GM21528 (cell line): ENCODE results near the gene ZFPM1.

Source experiments
- ATAC-seq: cut with Tn5 transposase; IDR thresholded peaks from one replicate; pipeline ENCODE4 v1.9.1; 2021; ENCODE audit warnings: mild to moderate bottlenecking, moderate library complexity; ENCODE audit not compliant: unreplicated experiment, low FRiP score

ZFPM1 gene

DNA sequence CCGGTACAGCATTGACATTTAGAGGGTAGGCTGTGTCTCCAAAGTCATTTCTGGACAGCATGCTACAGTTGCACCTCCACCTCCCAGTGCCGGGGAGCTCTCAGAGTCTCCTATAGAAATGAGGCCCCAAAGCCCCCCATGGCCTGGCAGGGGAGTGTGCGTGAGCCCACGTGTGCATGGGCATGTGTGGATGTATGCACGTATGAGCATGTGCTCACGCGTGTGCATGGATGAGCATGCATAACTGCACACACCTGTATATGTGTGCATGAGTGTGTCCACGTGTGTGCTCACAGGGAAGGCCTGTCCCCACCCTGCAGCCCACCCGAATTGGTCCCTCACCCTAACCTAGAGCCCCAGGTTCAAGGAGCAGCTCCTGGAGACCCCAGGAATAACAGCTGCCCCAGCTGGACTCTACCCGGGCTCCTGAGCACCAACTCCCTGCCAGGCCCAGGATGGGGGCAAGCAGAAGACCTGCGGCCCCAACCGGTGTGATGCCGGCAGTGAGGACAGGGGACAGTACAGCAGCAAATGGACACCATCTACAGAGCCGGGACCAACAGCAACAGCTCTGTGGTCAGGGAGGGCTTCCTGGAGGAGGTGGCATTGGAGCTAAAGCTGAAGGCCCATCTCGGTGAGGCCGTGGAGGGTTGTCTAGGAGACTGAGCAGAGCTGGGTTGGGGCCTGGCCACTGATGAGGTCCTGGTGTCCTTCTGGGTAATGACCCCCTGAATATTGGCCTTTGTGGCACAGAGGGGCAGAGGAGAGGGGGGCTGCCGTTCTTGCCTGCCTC is 35.2 kb upstream of the ZFPM1 start:
- ATAC-seq = no peak

DNA sequence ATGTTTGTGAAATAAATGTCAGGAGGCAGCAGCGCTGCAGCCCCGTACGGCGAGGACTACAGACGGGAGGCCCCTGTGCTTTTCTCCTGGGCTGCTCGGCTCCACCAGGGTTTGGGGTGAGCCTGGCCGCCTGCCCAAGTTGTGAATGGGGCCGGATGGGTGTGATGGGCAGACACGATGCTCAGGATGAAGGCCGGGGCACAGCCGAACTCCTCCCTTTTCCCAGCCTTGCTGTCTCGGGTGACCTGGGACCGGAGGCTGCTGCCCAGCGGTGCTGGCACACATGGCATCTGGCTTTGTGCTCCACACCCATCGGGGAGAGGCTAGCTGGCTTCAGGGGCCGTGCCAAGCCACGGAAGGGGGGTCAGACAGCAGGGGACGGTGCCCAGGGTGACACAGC is 34.2 kb upstream of the ZFPM1 start:
- no peak for ATAC-seq

DNA sequence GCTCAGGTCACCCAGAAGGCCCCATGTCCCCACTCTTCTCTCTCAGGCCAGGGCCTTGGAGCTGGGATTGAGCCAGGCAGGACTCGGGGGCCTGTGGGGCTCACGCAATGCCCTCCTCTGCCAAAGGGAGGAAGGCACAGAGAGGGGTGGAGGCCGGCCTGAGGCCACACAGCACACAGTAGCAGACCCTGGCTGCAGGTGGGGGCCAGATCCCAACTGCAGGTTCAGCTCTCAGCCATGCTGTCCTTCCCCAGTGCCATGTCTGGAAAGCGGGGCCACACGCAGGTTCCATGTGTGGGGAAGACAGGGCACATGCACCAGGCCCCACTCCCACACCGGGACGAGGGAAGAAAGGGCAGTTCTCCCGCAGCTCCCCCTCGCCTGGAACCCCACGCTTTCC is 33.3 kb upstream of the ZFPM1 start:
- no peak for ATAC-seq

DNA sequence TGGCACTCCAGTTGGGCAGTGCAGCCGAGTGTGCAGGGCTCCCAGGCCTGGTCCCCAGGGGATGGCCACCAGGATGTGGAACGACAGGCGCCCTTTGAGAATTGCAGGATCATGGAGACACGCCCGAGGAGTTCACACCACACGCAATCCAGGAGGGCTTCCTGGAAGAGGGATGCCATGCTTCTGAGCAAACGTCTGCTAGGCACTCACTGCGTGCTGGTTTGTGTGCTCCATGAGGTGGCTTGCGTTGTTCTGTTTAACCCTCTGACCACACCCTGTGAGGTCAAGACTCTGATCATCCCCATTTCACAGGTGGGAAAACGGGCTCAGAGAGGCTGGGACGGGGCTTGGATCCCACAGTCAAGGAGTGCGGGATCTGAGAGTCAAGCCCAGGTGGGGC is 32.6 kb upstream of the ZFPM1 start:
- ATAC-seq = no peak

DNA sequence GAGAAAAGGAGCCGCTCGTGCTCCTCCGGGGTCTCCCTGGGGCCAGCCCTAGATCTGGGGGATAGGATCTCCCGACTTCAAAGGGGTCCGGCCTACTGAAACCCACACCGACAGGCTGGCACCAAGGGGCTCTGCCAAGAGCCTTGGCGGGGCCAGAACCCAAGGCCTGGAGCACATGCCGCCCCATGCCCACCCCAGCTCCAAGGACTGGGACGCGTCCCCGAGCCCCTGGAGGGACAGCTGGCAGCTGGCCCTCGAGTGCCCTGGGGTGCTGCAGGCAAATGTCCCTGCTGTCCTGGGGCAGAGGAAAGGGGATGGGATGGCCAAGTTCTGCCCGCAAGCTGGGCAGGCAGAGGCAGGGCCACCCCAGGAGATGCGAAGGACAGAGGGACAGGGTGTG is 31.8 kb upstream of the ZFPM1 start:
- no peak for ATAC-seq

DNA sequence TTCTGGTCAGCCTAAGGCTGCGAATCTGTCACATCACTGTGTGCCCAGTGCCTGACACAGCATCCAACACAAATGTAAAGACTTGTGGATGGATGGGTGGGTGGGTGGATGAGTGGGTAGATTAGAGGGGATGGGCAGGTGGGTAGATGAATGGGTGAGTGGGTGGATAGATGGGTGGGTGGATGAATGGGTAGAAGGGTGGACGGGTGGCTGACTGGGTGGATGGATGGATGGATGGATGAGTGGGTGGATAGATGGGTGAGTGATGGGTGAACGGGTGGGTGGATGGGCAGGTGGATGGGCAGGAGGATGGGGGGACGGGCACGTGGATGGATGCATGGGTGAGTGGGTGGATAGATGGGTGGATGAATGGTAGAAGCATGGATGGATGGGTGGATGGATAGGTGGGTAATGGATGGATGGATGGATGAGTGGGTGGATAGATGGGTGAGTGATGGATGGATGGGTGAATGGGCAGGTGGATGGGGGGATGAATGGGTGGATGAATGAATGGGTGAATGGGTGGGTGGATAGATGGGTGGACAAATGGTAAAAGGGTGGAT is 31.1 kb upstream of the ZFPM1 start:
- ATAC-seq = no peak

DNA sequence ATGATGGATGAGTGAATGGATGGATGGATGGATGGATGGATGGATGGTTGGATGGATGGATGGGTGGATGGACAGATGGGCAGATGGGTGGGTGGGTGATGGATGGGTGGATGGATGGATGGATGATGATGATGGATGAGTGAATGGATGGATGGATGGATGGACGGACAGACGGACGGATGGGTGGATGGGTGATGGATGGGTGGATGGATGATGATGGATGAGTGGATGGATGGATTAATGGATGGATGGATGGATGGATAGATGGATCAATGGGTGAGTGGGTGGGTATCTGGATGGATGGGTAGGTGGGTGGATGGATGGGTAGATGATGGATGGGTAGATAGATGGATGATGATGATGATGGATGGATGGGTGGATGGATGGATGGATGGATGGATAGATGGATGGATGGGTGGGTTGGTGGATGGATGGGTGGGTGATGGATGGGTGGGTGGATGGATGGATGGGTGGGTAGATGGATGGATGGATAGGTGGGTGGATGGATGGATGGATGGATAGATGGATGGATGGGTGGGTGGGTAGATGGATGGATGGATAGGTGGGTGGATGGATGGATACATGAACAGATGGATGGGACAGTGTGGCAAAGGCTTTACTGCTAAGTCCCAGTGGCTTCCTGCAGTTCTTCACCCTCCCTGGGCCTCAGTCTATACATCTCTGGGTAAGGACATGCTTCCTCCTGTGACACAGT is 30.2 kb upstream of the ZFPM1 start:
- ATAC-seq = no peak

DNA sequence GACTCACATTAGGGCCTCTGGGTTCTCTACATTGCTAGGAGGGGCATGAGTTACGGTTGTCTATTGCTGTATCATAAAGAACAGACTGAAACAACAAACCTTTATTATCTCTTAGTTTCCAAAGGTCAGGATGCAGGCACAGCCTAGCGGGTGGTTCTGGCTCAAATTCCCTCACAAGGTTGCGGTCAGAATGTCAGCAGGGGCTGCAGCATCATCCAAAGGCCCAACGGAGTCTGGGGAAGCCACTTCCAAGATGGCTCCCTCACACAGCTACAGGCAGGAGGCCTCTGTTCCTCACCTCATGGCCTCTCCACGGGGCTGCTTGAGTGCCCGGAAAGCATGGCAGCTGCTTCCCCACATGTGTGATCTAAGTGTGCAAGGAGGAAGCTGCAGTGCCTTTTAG is 29.6 kb upstream of the ZFPM1 start:
- ATAC-seq = no peak

DNA sequence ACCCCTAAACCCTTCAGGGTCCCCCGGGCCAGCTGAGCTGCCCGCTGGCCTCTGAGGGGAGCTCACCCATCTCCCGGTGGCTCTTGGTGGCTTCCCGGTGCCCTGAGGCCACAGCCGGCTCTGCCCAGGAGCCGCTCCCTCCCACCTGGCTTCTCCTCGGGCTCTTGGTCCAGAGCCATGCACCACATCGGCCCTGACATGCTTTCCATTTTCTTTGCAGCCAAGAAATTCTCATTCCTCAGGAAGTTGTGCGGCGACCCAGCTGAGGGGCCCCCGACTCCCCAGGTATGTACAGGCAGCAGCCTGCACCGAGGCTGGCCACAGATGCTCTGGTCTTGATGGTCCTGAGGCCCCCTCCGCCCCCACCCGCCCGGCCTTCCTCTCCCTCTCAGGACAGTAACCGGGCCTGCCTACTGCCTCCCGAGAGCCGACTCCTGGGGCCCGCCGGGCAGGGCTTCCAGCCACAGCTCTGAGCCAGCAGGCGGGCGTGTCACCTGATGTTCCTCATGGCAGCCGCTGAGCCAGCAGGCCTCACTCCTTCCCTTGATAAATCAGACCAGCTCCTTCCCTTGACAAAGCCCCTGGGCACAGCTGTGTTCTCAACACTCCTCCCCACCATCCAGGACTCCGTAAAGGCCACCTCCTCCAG is 28.4 kb upstream of the ZFPM1 start:
- ATAC-seq = no peak

DNA sequence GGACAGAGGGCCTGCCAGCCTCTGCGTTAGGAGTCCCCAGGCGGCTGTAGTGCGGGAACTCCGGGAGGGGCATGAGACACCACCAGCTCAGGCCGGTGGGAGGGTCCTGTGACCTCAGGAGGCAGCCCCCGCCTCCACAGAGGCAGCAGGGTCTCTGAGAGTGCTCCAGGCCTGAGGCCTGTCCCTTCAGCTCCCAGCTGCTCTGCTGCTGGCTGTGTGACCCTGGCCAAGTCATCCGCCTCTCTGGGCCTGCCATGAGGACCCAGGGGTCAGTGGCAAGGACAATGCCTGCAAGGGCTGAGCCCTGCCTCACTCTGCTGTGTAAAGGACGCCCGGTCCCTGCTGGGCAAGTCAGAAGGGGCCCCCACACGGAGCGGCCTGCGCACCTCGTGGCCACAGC is 27.1 kb upstream of the ZFPM1 start:
- ATAC-seq = no peak

DNA sequence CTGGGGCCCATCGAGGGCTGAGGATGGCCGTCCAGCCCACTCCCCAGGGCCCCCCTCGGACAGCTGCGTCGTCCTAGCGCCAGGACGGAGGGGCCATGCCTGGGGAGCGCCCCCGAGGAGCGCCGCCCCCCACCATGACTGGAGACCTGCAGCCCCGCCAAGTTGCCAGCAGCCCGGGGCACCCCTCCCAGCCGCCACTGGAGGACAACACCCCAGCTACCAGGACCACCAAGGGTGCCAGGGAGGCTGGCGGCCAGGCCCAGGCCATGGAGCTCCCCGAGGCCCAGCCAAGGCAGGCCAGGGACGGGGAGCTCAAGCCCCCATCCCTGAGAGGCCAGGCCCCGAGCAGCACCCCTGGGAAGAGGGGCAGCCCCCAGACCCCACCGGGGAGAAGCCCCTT is 25.7 kb upstream of the ZFPM1 start:
- ATAC-seq = no peak

DNA sequence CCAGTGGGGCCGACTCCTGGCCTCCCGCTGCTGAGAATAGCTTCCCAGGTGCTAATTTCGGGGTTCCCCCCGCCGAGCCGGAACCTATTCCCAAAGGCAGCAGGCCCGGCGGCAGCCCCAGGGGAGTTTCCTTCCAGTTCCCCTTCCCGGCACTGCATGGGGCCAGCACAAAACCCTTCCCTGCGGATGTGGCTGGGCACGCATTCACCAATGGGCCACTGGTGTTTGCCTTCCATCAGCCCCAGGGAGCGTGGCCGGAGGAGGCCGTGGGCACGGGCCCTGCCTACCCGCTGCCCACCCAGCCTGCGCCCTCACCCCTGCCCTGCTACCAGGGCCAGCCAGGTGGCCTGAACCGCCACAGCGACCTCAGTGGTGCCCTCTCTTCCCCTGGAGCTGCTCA is 24.9 kb upstream of the ZFPM1 start:
- ATAC-seq = no peak

DNA sequence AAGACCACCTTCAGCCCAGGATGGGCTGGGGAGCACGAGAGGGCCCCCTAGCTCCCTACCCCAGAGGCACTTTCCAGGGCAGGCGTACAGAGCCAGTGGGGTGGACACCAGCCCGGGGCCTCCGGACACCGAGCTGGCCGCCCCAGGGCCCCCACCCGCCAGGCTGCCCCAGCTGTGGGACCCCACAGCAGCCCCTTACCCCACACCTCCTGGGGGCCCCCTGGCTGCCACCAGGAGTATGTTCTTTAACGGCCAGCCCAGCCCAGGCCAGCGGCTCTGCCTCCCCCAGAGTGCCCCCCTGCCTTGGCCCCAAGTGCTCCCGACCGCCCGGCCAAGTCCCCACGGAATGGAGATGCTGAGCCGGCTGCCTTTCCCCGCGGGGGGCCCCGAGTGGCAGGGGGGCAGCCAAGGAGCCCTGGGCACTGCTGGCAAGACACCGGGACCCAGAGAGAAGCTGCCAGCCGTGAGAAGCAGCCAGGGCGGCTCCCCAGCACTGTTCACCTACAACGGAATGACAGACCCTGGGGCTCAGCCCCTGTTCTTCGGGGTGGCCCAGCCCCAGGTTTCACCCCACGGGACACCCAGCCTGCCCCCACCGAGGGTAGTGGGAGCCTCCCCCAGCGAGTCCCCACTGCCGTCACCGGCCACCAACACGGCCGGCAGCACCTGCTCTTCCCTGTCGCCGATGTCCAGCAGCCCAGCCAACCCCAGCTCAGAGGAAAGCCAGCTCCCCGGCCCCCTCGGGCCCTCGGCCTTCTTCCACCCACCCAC is 24.3 kb upstream of the ZFPM1 start:
- ATAC-seq = no peak

DNA sequence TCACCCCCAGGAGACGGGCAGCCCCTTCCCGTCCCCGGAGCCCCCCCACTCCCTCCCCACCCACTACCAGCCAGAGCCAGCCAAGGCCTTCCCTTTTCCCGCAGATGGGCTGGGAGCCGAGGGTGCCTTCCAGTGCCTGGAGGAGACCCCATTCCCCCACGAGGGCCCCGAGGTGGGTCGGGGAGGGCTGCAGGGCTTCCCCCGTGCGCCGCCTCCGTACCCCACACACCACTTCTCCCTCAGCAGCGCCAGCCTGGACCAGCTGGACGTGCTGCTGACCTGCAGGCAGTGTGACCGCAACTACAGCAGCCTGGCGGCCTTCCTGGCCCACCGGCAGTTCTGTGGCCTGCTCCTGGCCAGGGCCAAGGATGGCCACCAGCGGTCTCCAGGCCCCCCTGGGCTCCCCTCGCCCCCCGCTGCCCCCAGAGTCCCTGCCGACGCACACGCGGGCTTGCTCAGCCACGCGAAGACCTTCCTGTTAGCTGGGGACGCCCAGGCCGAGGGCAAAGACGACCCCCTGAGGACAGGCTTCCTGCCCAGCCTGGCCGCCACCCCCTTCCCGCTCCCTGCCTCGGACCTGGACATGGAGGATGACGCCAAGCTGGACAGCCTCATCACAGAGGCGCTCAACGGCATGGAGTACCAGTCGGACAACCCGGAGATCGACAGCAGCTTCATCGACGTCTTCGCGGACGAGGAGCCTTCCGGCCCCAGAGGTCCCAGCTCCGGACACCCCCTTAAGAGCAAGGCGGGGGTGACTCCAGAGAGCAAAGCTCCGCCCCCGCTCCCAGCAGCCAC is 23.5 kb upstream of the ZFPM1 start:
- ATAC-seq = no peak

DNA sequence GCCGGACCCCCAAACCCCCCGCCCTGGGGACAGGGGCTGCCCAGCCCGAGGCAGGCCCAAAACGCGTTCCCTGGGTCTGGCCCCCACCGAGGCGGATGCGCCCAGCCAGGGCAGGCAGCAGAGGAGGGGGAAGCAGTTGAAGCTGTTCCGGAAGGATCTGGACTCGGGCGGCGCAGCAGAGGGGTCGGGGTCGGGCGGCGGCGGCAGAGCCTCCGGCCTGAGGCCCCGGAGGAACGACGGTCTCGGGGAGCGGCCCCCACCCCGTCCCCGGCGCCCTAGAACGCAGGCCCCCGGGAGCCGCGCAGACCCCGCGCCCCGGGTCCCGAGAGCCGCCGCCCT is 22.9 kb upstream of the ZFPM1 start:
- no peak for ATAC-seq

DNA sequence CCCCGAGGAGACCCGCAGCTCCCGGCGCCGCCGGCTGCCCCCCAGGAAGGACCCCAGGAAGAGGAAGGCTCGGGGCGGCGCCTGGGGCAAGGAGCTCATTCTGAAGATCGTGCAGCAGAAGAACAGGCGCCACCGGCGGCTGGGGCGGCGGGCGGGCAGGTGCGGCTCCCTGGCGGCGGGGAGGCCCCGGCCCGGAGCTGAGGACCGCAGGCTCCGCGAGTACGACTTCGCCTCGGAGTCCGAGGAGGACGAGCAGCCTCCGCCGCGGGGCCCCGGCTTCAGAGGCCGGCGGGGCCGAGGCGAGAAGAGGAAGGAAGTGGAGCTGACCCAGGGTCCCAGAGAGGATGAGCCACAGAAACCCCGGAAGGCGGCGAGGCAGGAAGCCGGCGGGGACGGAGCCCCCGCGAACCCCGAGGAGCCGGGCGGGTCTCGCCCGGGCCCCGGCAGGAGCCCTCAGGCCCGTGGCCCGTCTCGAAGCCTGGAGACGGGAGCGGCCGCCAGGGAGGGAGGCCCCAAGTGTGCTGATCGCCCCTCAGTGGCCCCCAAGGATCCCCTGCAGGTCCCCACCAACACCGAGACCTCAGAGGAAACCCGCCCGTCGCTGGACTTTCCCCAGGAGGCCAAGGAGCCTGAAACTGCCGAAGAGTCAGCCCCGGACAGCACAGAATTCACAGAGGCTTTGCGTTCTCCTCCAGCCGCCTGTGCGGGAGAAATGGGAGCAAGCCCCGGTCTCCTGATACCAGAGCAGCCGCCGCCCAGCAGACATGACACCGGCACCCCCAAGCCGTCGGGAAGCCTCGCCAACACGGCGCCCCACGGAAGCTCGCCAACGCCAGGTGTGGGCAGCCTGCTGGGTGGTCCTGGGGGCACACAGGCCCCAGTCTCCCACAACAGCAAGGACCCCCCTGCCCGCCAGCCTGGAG is 22.3 kb upstream of the ZFPM1 start:
- ATAC-seq = no peak

DNA sequence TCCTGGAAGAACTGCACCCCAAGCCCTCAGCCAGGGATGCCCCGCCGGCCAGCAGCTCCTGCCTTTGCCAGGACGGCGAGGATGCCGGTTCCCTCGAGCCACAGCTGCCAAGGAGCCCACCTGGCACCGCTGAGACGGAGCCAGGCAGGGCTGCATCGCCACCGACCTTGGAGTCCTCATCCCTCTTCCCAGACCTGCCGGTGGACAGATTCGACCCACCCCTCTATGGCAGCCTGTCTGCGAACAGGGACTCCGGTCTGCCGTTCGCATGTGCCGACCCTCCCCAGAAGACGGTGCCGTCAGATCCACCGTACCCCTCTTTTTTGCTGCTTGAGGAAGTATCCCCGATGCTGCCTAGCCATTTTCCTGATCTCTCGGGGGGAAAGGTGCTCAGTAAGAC is 21.4 kb upstream of the ZFPM1 start:
- ATAC-seq = no peak

DNA sequence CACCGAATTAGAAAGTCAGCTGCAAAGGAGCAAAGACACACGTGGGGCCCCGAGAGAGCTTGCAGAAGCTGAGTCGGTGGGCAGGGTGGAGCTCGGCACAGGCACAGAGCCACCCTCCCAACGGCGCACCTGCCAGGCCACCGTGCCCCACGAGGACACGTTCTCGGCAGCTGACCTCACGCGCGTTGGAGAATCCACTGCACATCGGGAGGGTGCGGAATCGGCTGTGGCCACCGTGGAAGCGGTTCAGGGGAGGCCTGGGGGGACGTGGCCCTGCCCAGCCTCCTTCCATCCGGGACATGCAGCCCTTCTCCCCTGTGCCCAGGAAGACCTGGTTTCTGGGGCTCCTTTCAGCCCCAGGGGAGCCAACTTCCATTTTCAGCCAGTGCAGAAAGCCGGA is 20.9 kb upstream of the ZFPM1 start:
- ATAC-seq = no peak

DNA sequence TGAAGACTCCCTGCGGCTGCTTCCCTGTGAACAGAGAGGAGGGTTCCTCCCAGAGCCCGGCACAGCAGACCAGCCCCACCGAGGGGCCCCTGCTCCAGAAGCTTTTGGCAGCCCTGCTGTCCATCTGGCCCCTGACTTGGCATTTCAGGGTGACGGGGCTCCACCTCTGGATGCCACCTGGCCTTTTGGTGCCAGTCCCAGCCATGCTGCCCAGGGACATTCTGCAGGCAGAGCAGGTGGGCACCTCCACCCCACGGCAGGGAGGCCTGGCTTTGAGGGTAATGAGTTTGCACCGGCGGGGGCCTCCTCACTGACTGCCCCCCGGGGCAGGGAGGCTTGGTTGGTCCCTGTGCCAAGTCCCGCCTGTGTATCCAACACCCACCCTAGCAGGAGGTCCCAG is 20.3 kb upstream of the ZFPM1 start:
- no peak for ATAC-seq
